Nephron (organoid): Measurements from ENCODE around the gene ITPR3.

Source experiments
- H3K27ac Mint-ChIP-seq, 3 experiments: 2 replicates each; pipeline ENCODE4 v1.8.0; 2020; ENCODE audit warnings: mixed read lengths in 3 of 3, mild to moderate bottlenecking in 2 of 3, moderate library complexity in 1 of 3
- H3K27me3 Mint-ChIP-seq: 2 replicates; pipeline ENCODE4 v1.8.0; 2021; ENCODE audit warnings: low read depth, mild to moderate bottlenecking, moderate library complexity, mixed read lengths
- H3K36me3 Mint-ChIP-seq: 2 replicates; pipeline ENCODE4 v1.8.0; 2020; ENCODE audit warnings: low read depth, mixed read lengths
- H3K4me1 Mint-ChIP-seq: 2 replicates; pipeline ENCODE4 v1.8.0; 2020; ENCODE audit warnings: mixed read lengths
- H3K4me3 Mint-ChIP-seq, 3 experiments: 2 replicates each; pipeline ENCODE4 v1.8.0; 2020; ENCODE audit warnings: mild to moderate bottlenecking in 3 of 3, mixed read lengths in 3 of 3, moderate library complexity in 2 of 3
- H3K9me3 Mint-ChIP-seq: 2 replicates; pipeline ENCODE4 v1.8.0; 2020; ENCODE audit warnings: mixed read lengths
- CTCF ChIP-seq, 3 experiments: fragments of 200-600 bp; sonication (generic); IDR thresholded peaks; one replicate each; pipeline ENCODE4 v1.5.0; 2021; ENCODE audit warnings: antibody characterized with exemption in 3 of 3; ENCODE audit not compliant: unreplicated experiment in 3 of 3

The ITPR3 gene

GRCh38 chr6:33577718-33578117 is 43.4 kb upstream of the ITPR3 start:
- H3K27me3 Mint-ChIP-seq, result no peaks in the 10 kb centered on the region
- no peak overlapping the region for H3K27ac Mint-ChIP-seq
- H3K4me3 Mint-ChIP-seq, result peak overlapping the region in 2 of 3 experiments; percentile 38 to 43
- H3K4me1 Mint-ChIP-seq, result peaks cover 15% of the 10 kb centered on the region
- peaks cover 23% of the 10 kb centered on the region for H3K36me3 Mint-ChIP-seq
- no peaks in the 10 kb centered on the region for H3K9me3 Mint-ChIP-seq
- TF ChIP-seq CTCF (IDR thresholded peaks at IDR 0.05; ENCODE audit: unreplicated experiment in 3 of 3), result no peak

GRCh38 chr6:33578164-33578563 is 43.0 kb upstream of the ITPR3 start:
- Mint-ChIP-seq H3K27ac (peak overlapping the region in 1 of 3 experiments; percentile 17), H3K27me3 (no peaks in the 10 kb centered on the region), H3K36me3 (peaks cover 23% of the 10 kb centered on the region), H3K9me3 (no peaks in the 10 kb centered on the region), H3K4me3 (peak overlapping the region; percentile 74 to 83 (median 75)), H3K4me1 (peaks cover 15% of the 10 kb centered on the region)
- TF ChIP-seq CTCF (IDR thresholded peaks at IDR 0.05; ENCODE audit: unreplicated experiment in 3 of 3), result no peak

GRCh38 chr6:33578588-33579011 is 42.5 kb upstream of the ITPR3 start:
- peak overlapping the region; percentile 83 to 88 (median 86) for H3K4me3 Mint-ChIP-seq
- H3K4me1 Mint-ChIP-seq, result peaks cover 15% of the 10 kb centered on the region
- no peak for TF ChIP-seq CTCF (IDR thresholded peaks at IDR 0.05; ENCODE audit: unreplicated experiment in 3 of 3)
- H3K27me3 Mint-ChIP-seq, result no peaks in the 10 kb centered on the region
- H3K9me3 Mint-ChIP-seq, result no peaks in the 10 kb centered on the region
- peak overlapping the region in 1 of 3 experiments; percentile 17 for H3K27ac Mint-ChIP-seq
- H3K36me3 Mint-ChIP-seq, result peaks cover 23% of the 10 kb centered on the region

- Mint-ChIP-seq H3K36me3 (peaks cover 15% of the 10 kb centered on the region), H3K4me3 (peak within 1 kb of the TSS; percentile 79 to 88 (median 86))
Observed at GRCh38 chr6:33579828-33580714, 41.1 kb upstream of the ITPR3 start, which contains the start of gene BAK1. TSS of gene BAK1 (minus strand) at chr6:33580276. CDS start at chr6:33577604, 2,672 bp downstream.

GRCh38 chr6:33581186-33581585 is 39.9 kb upstream of the ITPR3 start:
- Mint-ChIP-seq H3K9me3 (no peaks in the 10 kb centered on the region), H3K4me1 (peaks cover 15% of the 10 kb centered on the region), H3K36me3 (peaks cover 12% of the 10 kb centered on the region), H3K4me3 (no peak overlapping the region), H3K27ac (no peak overlapping the region), H3K27me3 (no peaks in the 10 kb centered on the region)
- TF ChIP-seq CTCF (IDR thresholded peaks at IDR 0.05; ENCODE audit: unreplicated experiment in 3 of 3), result no peak

More at GRCh38 chr6:33579828-33580714, 41.1 kb upstream of the ITPR3 start, which contains the start of gene BAK1:
- Mint-ChIP-seq H3K27ac (peak within 1 kb of the TSS; percentile 20 to 72 (median 51)), H3K9me3 (no peaks in the 10 kb centered on the region), H3K4me1 (peaks cover 15% of the 10 kb centered on the region), H3K27me3 (no peaks in the 10 kb centered on the region)
- peak; percentile 43 to 68 (median 47) for TF ChIP-seq CTCF (IDR thresholded peaks at IDR 0.05; ENCODE audit: unreplicated experiment in 3 of 3)
